Activated CD4-positive, CD25-positive, alpha-beta regulatory T cell treated with anti-CD3 and anti-CD28 coated beads, Interleukin-2, amount 50 U/mL, for 72 hours (primary cell): Measurements from ENCODE around the gene ELMO3.

ENCODE experiments used
- DNase-seq: peaks from one replicate; pipeline ENCODE4 v3.0.0; 2021

ELMO3 gene, protein sequence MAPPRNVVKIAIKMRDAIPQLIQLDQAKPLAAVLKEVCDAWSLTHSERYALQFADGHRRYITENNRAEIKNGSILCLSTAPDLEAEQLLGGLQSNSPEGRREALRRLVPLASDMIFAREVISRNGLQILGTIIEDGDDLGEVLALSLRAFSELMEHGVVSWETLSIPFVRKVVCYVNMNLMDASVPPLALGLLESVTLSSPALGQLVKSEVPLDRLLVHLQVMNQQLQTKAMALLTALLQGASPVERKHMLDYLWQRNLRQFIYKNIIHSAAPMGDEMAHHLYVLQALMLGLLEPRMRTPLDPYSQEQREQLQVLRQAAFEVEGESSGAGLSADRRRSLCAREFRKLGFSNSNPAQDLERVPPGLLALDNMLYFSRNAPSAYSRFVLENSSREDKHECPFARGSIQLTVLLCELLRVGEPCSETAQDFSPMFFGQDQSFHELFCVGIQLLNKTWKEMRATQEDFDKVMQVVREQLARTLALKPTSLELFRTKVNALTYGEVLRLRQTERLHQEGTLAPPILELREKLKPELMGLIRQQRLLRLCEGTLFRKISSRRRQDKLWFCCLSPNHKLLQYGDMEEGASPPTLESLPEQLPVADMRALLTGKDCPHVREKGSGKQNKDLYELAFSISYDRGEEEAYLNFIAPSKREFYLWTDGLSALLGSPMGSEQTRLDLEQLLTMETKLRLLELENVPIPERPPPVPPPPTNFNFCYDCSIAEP

DNA sequence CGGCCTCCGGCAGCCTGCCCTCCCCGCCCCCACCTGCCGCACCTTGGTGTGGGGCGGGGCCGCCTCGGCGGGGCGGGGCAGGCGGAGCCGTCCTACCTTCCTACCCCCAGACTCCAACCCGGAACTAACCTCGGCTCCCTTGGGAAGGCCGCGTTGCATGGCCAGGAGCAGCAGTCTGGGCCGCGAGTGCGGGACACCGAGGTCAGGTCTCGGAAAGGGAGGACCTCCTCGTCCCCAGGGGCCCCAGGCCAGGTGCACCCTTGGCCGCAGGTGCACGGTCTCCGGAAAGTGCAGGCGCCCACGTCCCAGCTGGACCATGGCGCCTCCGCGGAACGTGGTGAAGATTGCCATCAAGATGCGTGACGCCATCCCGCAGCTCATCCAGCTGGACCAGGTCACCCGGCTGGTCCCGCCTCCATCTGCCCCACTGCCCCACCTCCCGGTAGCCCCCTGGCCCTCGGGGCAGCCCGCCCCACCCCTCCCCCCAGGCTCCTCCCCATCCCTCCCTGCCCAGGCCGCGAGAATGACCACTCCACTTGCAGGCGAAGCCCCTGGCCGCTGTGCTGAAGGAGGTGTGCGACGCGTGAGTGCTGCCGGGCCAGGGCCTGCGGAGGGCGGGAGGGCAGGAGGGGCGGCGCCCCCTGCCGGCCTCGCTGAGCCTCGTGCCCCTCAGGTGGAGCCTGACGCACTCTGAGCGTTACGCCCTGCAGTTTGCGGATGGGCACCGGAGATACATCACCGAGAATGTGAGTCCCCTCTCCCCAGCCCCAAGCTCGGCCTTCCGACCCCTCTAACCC lies at the start of gene ELMO3:
Gene ELMO3 (plus strand): TSS at position 121 of the 797 bp plus-strand sequence. CDS start 196 bp downstream, at position 317.
- DNase-seq: no peak

DNA sequence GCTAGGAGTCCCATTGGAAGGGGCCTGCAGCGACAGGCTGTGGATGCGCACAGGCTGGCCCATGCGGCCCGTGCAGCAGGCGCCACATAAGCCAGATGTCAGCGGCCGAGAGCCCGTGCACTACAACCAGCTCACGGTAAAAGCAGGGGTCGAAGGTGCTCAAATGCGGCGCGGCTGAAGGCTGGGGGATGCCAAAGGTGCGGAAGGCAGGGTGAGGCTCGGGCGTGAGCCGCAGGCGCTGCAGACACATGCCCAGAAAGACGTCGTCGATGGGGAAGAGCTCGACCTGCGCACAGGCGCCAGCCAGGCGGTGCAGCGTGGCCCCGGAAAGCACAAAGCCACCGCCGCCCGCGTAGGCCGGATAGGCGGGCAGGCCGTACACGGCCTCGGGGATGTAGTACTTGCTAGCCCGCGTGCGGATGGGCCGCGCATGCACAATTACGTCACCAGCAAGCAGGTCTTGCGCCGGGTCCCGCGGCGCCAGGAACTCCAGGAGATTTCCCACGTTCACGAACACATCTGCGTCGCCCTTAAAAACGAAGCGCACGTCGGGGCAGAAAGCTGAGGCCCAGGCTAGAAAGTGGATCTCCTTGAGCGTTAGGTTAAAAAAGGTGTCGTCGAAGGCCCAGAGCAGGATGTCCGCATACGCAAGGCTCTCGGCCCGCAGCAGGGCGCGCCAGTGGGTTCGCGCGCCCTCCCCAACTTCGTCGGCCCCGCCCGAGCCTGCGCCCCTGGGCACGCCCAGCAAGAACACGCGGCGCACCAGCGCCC lies 49.5 kb upstream of the ELMO3 start:
- no peak for DNase-seq

DNA sequence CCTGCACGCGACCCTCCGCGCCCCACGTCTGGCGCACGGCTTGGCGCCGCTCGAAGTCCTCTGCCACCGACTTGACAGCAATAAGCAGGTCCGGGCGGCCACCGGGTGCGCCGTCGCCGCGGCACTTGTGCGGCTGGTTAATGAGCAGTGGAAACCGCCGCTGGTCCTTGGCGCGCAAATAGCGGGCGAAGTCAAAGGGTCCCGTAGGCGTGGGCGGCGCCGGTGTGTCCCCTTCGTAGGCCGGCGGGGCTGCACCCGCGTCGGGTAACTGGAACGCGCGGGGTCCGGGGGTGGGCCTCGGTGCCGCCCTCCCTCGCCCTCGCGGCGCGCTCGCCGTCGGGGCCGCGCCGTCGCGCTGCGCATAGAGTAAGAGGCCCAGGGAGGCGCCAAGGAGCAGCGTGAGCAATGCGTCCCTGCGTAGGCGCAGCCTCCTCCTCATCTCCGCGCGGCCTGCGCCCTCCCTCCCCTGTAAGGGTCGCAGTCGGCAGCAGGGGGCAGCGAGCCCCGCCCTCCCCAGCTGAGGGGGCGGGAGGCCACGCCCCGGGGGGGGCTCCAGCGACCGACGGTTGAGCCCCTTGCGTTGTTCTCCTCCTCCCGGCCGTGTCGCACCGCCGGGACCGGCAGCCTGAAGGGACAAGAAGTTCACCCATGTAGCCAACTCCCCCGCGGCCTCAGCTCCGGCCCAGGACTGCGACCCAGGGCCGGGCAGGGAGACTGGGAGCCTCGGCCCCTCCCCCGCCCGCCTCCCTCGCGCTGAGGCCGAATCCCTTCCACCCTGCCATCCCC lies 48.7 kb upstream of the ELMO3 start:
- DNase-seq: peak; percentile 43

DNA sequence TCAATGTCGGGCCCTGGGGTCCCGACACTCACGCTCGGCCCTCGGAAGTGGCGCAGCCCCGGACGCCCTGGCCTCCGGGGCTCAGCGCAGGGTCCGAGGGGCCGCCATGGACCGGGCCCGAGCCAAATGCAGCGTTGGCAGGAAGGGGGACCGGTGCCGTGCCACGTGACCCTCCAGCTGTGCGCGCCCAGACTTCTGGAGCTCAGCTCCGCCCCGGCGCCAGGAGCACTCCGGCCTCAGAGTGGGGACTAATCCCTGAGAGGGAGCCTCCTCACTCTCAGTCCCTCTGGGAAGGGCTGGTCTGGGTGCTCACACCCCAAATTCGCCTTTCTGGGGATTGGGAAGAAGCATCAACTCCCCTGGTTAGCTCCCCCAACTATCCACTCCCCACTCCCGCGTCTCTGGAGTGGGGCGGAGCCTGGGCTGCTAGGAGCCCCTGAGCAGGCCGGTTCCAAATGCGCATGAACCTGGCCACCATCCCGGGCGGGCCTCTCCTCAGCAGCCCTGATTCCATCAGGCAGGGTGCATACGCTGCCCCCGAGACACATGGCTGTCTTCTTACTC lies 48.0 kb upstream of the ELMO3 start, which contains the start of gene B3GNT9:
Gene B3GNT9 (minus strand): TSS at position 166 of the 564 bp plus-strand sequence. CDS start 513 bp downstream, outside the sequence.
- no peak for DNase-seq

DNA sequence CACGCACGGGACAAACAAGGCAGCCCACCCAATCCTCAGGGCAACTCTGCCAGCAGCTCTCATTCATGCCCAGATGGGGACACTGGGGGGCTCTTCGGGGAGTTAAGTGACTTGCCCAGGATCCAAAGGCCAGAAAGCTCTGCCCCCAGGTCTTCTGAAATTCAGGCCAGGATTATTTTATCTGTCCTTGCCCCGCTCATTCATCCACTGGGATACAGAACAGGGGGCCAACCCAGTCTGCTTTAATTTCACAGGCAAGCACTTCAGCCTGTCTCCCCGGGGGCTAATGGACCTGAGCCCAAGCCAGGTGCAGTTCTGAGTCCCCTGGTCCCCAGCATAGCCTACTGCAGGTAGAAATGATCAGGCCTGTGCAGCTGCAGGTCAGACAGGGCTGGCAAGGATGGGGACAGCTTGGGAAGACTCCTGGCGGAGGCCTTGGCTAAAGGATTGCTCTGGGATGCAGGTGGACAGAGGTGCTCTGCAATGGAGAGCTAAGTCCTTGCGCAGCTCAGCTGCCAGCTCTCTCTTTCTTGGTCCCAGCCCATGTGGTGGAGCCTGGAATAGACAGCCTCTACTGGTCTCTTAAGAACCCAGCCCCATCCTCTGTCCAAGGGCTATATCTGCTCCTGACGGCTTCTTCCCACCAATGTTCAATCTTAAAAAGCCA lies 47.4 kb upstream of the ELMO3 start:
- DNase-seq: no peak

DNA sequence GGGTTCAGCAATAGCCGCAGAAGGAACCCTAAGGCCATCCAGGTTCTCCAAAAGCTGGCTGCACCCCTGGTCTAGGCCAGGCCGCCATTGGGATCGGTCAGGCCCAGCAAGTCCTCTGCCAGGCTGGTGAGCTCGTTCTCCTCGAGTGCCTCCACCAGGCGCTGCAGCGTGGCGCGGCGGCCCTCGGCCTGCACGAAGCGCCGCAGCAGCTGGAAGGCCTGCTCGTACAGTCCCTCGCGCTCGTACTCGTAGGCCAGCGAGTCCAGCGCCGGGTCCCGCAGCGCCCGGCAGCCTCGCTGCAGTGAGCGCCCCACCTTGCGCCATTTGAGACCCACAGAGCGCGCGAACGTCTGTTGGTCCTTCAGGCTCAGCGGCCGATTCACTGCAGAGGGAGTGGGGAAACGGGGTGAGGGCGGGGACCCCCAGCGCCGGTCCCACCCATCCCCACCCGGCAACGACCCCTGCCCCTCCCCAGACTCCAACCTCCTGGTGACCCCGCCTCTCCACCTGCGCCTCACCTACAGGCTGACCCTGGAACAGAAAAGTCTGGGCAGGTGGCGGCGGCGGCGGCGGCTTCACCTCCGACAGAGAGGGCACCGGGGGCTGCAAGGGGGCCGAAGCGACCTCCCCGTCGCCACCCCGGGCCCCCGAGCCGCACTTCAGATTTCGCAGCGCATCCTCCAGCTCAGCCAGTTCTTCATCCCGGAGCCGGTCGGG lies 44.2 kb upstream of the ELMO3 start:
- DNase-seq: no peak

DNA sequence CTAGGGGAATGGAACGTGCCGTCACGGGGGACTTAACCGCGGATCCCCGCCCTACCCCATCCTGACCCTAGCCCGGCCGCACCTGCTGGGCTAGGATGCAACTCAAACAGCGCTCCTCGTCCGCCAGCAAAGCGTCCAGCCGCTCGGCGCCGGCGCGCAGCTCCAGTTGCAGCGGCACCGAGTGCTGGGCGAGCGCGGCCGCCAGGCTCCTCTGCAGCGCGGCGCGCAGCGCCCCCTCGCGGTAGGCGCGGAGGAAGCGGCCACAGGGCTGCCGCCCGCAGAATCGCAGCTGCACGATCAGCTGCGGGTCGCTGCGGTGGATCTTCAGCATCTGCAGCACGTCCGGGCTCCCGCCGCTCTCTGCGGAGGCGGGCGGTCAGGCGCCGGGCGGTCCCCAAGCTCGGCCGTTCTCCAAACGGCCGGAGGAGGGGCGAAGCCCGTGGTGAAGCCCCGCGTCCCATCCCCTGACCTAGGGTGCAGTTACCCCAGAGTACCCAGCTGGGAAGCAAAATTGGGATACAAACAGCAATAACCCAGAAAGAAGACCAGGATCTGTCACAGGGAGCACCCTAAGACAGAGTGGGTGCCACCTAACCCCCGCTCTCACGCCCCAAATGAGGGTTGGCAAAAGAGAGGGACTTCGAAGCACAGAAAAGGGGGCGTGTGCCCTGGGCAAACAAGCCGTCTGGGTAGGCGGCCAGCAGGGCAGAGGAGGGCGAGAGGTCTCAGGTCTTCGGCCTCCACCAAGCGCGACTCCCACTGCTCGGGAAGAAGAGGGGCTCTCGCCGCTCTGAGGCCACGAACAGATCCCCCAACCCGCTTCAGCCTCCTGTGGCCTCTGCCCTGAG lies 43.4 kb upstream of the ELMO3 start:
- DNase-seq: peak; percentile 88

DNA sequence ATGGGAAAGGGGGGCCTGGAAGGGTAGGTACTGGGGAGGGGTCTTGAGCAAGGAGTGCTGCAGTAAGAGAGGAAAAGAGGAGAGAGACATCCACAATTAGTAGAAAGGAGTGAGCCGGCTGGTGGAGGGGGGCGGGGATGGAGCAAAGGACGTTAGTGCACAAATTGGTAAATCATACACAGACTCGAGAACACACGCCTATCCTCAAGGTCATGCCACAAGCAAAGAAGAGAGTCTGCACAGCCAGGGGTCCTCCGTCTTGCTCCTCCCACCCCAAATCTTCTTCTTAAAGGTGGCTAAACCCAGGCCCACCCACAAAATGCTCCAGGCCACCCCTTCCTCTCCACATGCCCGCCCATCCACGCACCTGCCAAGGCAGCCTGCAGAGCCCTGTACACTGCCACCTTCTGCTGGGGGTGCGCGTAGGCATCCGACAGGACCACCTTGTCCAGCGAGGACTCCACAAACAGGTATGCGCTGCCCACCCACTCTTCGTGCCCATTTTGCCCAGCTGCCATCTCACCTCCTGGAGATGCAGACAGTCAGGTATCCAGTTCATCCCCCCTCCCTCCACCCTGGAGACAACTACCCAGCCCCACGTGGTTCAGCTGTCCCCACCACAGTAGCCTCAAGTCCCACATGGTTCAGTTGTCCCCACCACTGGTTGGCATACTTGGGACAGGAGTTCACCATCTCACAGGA lies 42.6 kb upstream of the ELMO3 start:
- DNase-seq: no peak

DNA sequence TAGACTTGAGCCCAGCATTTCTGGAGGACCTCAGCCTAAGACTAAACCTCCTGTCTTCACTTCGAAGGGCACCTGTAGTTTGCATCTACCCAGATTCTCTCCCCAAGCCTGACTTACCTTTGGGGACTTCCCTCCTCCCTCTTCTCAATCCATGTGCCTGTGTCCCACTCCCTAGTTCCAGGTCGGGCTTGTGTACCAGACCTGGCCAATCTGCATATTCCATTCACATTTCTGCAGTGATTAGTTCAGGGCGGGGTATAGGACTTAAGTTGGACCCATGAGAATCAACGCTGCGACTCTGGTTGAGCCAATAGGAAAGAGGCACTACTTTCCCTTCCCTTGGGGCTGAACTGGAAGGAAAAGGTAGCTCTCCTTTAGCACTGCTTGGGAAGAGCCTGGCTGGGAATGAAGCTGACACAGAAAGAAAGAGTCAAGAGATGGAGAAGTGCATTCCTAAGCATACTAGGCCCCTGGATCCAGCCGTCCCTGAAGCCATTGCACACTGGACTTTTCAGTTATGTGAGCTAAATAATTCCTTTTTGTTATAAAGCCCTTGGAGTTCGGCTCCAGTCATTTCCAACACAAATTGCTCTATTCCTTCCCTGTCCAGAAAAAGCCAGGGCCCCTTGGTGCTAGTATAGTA lies 41.7 kb upstream of the ELMO3 start:
- no peak for DNase-seq

DNA sequence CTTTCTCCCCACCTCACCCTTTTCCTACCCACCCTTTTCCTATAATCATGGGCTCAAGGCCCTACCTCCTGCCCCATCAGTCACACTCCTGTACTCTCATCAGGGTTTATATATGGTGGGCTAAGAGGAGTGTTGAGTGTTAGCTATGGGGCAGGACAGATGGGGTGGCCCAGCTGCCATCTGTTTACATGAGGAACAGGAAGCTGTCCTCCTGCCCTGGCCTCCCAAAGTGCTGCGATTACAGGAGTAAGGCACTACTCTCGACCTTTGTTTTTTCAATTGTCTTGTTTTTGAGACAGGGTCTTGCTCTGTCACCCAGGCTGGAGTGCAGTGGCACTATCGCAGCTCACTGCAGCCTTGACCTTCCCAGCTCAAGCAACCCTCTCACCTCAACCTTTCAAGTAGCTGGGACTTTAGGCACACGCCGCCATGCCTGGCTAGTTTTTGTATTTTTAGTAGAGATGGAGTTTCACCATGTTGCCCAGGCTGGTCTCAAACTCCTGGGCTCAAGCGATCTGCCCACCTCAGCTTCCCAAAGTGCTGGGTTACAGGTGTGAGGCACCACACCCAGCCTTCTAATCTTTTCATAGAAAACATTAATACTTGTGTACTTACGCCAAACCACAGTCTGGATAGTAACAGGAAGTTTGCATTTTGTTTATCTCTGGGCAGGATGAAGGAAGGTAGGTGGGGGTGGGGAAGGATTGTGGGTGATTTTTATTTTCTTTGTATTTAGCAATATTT lies 40.9 kb upstream of the ELMO3 start:
- no peak for DNase-seq

DNA sequence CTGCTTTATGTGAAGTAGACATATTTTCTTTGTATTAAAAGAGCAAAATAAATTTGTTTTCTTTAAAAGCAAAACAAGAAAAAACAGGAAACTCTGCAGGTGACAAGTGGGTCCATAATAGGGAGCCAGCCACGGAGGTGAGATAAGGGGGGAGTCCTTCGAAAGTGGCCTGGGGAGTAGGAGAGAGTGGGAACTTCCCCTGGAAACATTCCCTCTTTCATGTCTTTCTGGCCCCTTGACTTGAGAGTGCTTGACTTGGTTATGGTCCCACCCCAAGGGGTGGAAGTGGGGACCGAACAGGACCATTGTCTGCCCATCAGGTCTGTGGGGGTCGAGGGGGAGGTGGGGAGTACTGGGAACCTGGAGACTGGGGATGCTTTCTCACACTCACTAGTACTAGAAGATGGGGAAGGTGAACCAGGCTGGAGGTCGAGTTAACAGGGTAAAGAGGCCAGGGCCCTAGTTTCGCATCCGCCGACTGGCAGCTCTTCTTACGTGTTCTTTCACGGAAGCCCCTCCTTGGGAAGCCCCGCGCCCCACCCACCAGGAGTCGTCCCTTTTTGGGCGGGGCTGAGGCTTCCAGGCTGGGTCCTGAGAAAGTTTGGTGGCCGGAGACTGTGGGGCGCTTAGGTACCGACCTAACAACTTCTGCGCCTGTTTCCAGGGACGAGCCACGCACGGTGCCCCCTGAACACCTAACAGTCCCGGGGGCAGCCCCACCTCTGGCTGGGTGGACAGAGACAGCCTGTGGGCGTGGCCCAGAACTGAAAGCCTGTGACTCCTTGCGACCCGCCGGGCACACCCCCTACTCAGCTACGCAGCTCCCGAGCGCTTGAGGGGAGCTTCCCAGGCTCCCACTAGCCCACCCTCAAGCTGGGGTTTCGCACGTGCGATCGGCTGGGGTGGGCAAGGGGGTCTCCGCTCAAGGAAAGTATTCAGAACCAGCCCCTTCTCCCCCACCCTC lies 40.0 kb upstream of the ELMO3 start:
- DNase-seq: peak; percentile 74

DNA sequence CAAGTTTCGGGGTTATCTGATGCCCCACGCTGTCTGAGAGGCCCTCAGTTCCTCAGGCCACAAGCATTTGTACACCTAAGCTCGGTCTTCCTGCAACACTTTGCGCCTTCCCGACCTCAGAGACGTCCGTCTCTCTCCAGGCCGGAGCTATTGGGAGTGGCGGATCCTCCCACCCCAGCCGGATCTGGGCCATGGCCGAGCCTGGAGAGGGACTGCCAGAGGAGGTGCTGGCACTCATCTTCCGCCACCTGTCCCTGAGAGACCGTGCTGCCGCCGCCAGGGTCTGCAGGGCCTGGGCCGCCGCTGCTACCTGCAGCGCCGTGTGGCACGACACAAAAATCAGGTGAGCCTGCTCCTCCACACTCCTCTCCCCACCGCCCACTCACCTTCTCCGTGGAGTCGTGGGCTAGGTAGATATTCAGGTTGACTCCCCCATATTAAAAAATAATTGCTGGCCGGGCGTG lies 37.3 kb upstream of the ELMO3 start:
- no peak for DNase-seq

DNA sequence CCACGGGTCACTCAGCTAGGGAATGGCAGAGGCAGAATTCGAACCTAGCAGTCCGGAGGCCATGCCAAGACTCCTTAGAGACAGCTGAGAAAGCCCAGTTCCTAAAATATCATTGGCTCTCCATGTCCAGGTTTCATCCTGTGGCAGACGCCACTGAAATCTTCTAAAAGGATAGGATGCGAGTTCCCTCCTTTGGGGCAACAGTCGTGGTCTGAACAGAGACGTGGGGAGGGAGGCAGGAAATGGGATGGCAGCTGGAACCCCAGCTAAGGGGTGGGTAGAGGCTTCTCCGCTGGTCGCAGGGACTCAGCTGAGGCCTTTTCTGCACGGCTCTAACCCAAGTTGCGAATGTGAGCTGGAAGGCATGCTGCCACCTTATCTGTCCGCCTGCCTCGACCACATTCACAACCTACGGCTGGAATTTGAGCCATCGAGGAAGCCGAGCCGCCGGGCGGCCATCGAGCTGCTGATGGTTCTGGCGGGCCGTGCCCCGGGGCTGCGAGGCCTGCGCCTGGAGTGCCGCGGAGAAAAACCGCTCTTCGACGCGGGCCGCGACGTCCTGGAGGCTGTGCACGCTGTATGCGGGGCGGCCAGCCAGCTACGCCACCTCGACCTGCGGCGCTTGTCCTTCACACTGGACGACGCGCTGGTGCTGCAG lies 36.3 kb upstream of the ELMO3 start:
- DNase-seq: no peak

DNA sequence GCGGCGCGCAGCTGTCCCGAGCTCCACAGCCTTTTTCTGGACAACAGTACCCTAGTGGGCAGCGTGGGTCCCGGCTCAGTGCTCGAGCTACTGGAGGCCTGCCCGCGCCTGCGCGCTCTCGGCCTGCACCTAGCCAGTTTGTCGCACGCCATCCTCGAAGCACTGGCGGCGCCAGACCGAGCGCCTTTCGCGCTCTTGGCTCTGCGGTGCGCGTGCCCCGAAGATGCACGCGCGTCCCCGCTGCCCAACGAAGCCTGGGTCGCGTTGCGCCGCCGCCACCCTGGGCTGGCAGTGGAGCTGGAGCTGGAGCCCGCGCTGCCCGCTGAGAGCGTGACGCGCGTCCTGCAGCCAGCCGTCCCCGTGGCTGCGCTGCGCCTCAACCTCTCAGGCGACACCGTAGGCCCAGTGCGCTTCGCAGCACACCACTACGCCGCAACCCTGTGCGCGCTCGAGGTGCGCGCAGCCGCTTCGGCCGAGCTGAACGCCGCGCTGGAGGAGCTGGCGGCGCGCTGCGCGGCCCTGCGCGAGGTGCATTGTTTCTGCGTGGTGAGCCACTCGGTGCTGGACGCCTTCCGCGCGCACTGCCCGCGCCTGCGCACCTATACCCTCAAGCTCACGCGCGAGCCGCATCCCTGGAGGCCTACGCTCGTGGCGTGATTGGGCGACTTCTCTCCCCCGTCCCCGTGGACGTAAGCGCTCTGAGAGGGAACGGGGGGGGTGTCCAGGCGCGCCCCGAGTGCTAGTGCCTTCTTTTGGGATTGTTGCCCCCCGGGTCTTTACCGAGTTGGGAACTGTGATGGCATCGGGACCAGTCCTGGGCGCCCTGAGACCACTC lies 35.5 kb upstream of the ELMO3 start:
- no peak for DNase-seq
